HG02981 (cell line): ENCODE data around the gene GPER1.
"Not testable (repeated sequence)": the region's sequence is repeated elsewhere in the genome, so short reads cannot be mapped to it uniquely, and the experiment has no call there.

ENCODE experiments used
- ATAC-seq: cut with Tn5 transposase; IDR thresholded peaks from one replicate; pipeline ENCODE4 v1.9.1; 2021; ENCODE audit warnings: mild to moderate bottlenecking, moderate library complexity; ENCODE audit not compliant: unreplicated experiment

GPER1 gene

GRCh38 chr7:1101563-1102431 lies 13.9 kb downstream of the GPER1 start:
- ATAC-seq = no peak

GRCh38 chr7:1103009-1103788 lies 15.3 kb downstream of the GPER1 start:
- peak; percentile 36 for ATAC-seq

- no peak for ATAC-seq
Measured at GRCh38 chr7:1103789-1104515, 16.0 kb downstream of the GPER1 start.

GRCh38 chr7:1104516-1105179 lies 16.7 kb downstream of the GPER1 start:
- ATAC-seq = no peak

GRCh38 chr7:1105189-1105588 lies 17.3 kb downstream of the GPER1 start:
- peak; percentile 55 for ATAC-seq

- no peak for ATAC-seq
Measured at GRCh38 chr7:1106063-1106792, 18.3 kb downstream of the GPER1 start.

GRCh38 chr7:1106793-1107421 lies 19.0 kb downstream of the GPER1 start:
- no peak for ATAC-seq

- no peak for ATAC-seq
Measured at GRCh38 chr7:1108264-1108920, 20.5 kb downstream of the GPER1 start.

GRCh38 chr7:1109581-1110310 lies 21.8 kb downstream of the GPER1 start:
- ATAC-seq = no peak

- ATAC-seq = no peak
Measured at GRCh38 chr7:1110358-1110757, 22.4 kb downstream of the GPER1 start.

- no peak for ATAC-seq
Measured at GRCh38 chr7:1111156-1111555, 23.2 kb downstream of the GPER1 start.

GRCh38 chr7:1112109-1112508 lies 24.2 kb downstream of the GPER1 start:
- no peak for ATAC-seq

GRCh38 chr7:1112625-1113547 lies 25.0 kb downstream of the GPER1 start:
- no peak for ATAC-seq

- ATAC-seq = no peak
Measured at GRCh38 chr7:1113548-1113885, 25.6 kb downstream of the GPER1 start.

GRCh38 chr7:1114088-1114487 lies 26.2 kb downstream of the GPER1 start:
- no peak for ATAC-seq

GRCh38 chr7:1114505-1114904 lies 26.6 kb downstream of the GPER1 start:
- no peak for ATAC-seq

GRCh38 chr7:1115171-1116045 lies 27.5 kb downstream of the GPER1 start:
- not testable (repeated sequence) for ATAC-seq
